Neuronal stem cell (in vitro differentiated cells): ENCODE results near the gene SENP2.
"Not testable (repeated sequence)": the region's sequence is repeated elsewhere in the genome, so short reads cannot be mapped to it uniquely, and the experiment has no call there.

Source experiments
- DNase-seq: peaks from one replicate; pipeline ENCODE4 v3.0.0-alpha.2; 2013; ENCODE audit warnings: low spot score
- H2AFZ ChIP-seq: one replicate; pipeline ENCODE4 v1.6.1; 2013; ENCODE audit warnings: mild to moderate bottlenecking, low read length, inconsistent platforms
- H2AK5ac ChIP-seq: 2 replicates; pipeline ENCODE4 v1.6.1; 2013; ENCODE audit warnings: low read depth, mild to moderate bottlenecking, inconsistent platforms, low read length, moderate library complexity, mixed read lengths
- H2BK120ac ChIP-seq: 2 replicates; pipeline ENCODE4 v1.6.1; 2013; ENCODE audit warnings: low read depth, mild to moderate bottlenecking, inconsistent platforms, low read length, moderate library complexity, mixed read lengths
- H2BK12ac ChIP-seq: one replicate; pipeline ENCODE4 v1.6.1; 2013; ENCODE audit warnings: low read length, inconsistent platforms
- H2BK15ac ChIP-seq: 2 replicates; pipeline ENCODE4 v1.6.1; 2013; ENCODE audit warnings: mild to moderate bottlenecking, low read length, inconsistent platforms, mixed read lengths
- H2BK5ac ChIP-seq: one replicate; pipeline ENCODE4 v1.6.1; 2013; ENCODE audit warnings: inconsistent platforms, mild to moderate bottlenecking, low read length, moderate library complexity
- H3K14ac ChIP-seq: one replicate; pipeline ENCODE4 v1.6.1; 2013; ENCODE audit warnings: low read length, inconsistent platforms
- H3K18ac ChIP-seq: 2 replicates; pipeline ENCODE4 v1.6.1; 2013; ENCODE audit warnings: low read length, inconsistent platforms
- H3K23ac ChIP-seq: 2 replicates; pipeline ENCODE4 v1.6.1; 2013; ENCODE audit warnings: low read depth, mild to moderate bottlenecking, mixed read lengths, low read length, inconsistent platforms; ENCODE audit not compliant: poor library complexity
- H3K27ac ChIP-seq: replicated peaks from 3 replicates; pipeline ENCODE4 v1.5.1; 2013; ENCODE audit warnings: low read length, inconsistent platforms
- H3K27me3 ChIP-seq, 3 experiments: 2 replicates each; pipeline ENCODE4 v1.6.1; 2013; ENCODE audit warnings: low read length in 3 of 3, mild to moderate bottlenecking in 2 of 3, inconsistent platforms in 1 of 3, low read depth in 1 of 3, mixed read lengths in 1 of 3, moderate library complexity in 1 of 3; ENCODE audit not compliant: control insufficient read depth in 3 of 3, insufficient read depth in 3 of 3
- H3K36me3 ChIP-seq, 2 donors: replicated peaks in 1 of 2; 2 replicates each; pipeline ENCODE4 v1.6.1; 2013; ENCODE audit warnings: low read length in 2 of 2; ENCODE audit not compliant: control insufficient read depth in 2 of 2, insufficient read depth in 2 of 2
- H3K4ac ChIP-seq: 2 replicates; pipeline ENCODE4 v1.6.1; 2013; ENCODE audit warnings: inconsistent platforms, mild to moderate bottlenecking, low read length, moderate library complexity
- H3K4me1 ChIP-seq, 2 donors: 1 replicate in 1 of 2; 2 replicates in 1 of 2; pipeline ENCODE4 v1.6.1; 2013; ENCODE audit warnings: low read length in 2 of 2, low read depth in 1 of 2; ENCODE audit not compliant: control insufficient read depth in 2 of 2, insufficient read depth in 1 of 2
- H3K4me2 ChIP-seq: one replicate; pipeline ENCODE4 v1.6.1; 2013; ENCODE audit warnings: mild to moderate bottlenecking, low read length, inconsistent platforms; ENCODE audit not compliant: insufficient read depth, poor library complexity, severe bottlenecking
- H3K4me3 ChIP-seq, 2 donors: 2 replicates each; pipeline ENCODE4 v1.5.1; 2013; ENCODE audit warnings: low read length in 2 of 2, mild to moderate bottlenecking in 2 of 2, inconsistent platforms in 1 of 2, moderate library complexity in 1 of 2
- H3K79me1 ChIP-seq: one replicate; pipeline ENCODE4 v1.6.1; 2013; ENCODE audit warnings: low read depth, mild to moderate bottlenecking, inconsistent platforms, low read length, moderate library complexity
- H3K9ac ChIP-seq: one replicate; pipeline ENCODE4 v1.6.1; 2013; ENCODE audit warnings: mild to moderate bottlenecking, low read depth, low read length, inconsistent platforms; ENCODE audit not compliant: poor library complexity
- H3K9me3 ChIP-seq, 2 donors: replicated peaks in 1 of 2; 2 replicates each; pipeline versions ENCODE3 to v1.6.1; 2013; ENCODE audit warnings: low read length in 2 of 2, mild to moderate bottlenecking in 2 of 2, inconsistent platforms in 1 of 2, low read depth in 1 of 2, mixed read lengths in 1 of 2, moderate library complexity in 1 of 2; ENCODE audit not compliant: control insufficient read depth in 2 of 2, insufficient read depth in 1 of 2
- H4K8ac ChIP-seq: one replicate; pipeline ENCODE4 v1.6.1; 2013; ENCODE audit warnings: low read depth, mild to moderate bottlenecking, inconsistent platforms, low read length, moderate library complexity
- H4K91ac ChIP-seq: one replicate; pipeline ENCODE4 v1.6.1; 2013; ENCODE audit warnings: low read length, low read depth, mild to moderate bottlenecking, inconsistent platforms; ENCODE audit not compliant: poor library complexity
- WGBS, 2 donors: extraction: QIAGEN DNeasy Blood & Tissue Kit; methylation state at CpG; one replicate each; pipeline ENCODE4 v1.1.7; 2013; ENCODE audit warnings: missing lambda C conversion rate in 2 of 2, mixed read lengths in 1 of 2; ENCODE audit not compliant: insufficient read length in 2 of 2, insufficient replicate concordance in 1 of 2; ENCODE audit errors: extremely low coverage in 2 of 2; 5-methylcytosine and 5-hydroxymethylcytosine counted together

Gene SENP2

GRCh38 chr3:185638651-185639050 lies 52.6 kb downstream of the SENP2 start:
- H2BK12ac ChIP-seq, H3K14ac ChIP-seq, H2BK5ac ChIP-seq, H3K27me3 ChIP-seq, H3K23ac ChIP-seq, H2AK5ac ChIP-seq, H3K4me1 ChIP-seq, H3K18ac ChIP-seq, H2BK15ac ChIP-seq, H4K91ac ChIP-seq, H2AFZ ChIP-seq, H2BK120ac ChIP-seq, DNase-seq, H3K4me3 ChIP-seq, H3K9ac ChIP-seq, H4K8ac ChIP-seq, H3K9me3 ChIP-seq, H3K27ac ChIP-seq, H3K79me1 ChIP-seq, H3K4me2 ChIP-seq, H3K4ac ChIP-seq: not testable (repeated sequence)
- no CpG with 5 or more reads among the region's 11 CpGs for WGBS, 2 donors
- H3K36me3 ChIP-seq = peaks cover 8 to 25% of the 10 kb centered on the region in 2 donors

- H3K4me3 ChIP-seq = no peak overlapping the region
- H2BK120ac ChIP-seq = no peak overlapping the region
- no peak overlapping the region for H3K9ac ChIP-seq
- no peak for DNase-seq
- H3K4ac ChIP-seq = no peak overlapping the region
- no peaks in the 10 kb centered on the region for H3K9me3 ChIP-seq
- WGBS, 2 donors = no CpG with 5 or more reads among the region's 7 CpGs
- no peak overlapping the region for H4K8ac ChIP-seq
- no peak overlapping the region for H4K91ac ChIP-seq
- no peak overlapping the region for H3K27ac ChIP-seq
- no peak overlapping the region for H3K23ac ChIP-seq
- H3K36me3 ChIP-seq = peaks cover 9 to 35% of the 10 kb centered on the region in 2 donors
- no peak overlapping the region for H3K18ac ChIP-seq
- H3K4me1 ChIP-seq = no peaks in the 10 kb centered on the region
- H2BK12ac ChIP-seq = no peak overlapping the region
- no peaks in the 10 kb centered on the region for H3K27me3 ChIP-seq
- H2BK15ac ChIP-seq = no peak overlapping the region
- H3K14ac ChIP-seq = no peak overlapping the region
- no peak overlapping the region for H2AK5ac ChIP-seq
- H3K79me1 ChIP-seq = no peaks in the 10 kb centered on the region
- H3K4me2 ChIP-seq = no peak overlapping the region
- H2AFZ ChIP-seq = no peak overlapping the region
- no peak overlapping the region for H2BK5ac ChIP-seq
Measured at GRCh38 chr3:185639632-185640206, 53.6 kb downstream of the SENP2 start.

- H3K18ac ChIP-seq = no peak overlapping the region
- H3K14ac ChIP-seq = no peak overlapping the region
- H3K9me3 ChIP-seq = no peaks in the 10 kb centered on the region
- H2BK12ac ChIP-seq = no peak overlapping the region
- H2BK5ac ChIP-seq = no peak overlapping the region
- DNase-seq = no peak
- no peak overlapping the region for H3K4me2 ChIP-seq
- no peak overlapping the region for H2AFZ ChIP-seq
- no peak overlapping the region for H2BK120ac ChIP-seq
- no peak overlapping the region for H3K23ac ChIP-seq
- no peak overlapping the region for H4K91ac ChIP-seq
- H3K4me1 ChIP-seq = peaks cover 0 to 1% of the 10 kb centered on the region in 2 donors
- WGBS, 2 donors = no CpG with 5 or more reads among the region's 2 CpGs
- no peaks in the 10 kb centered on the region for H3K79me1 ChIP-seq
- H2AK5ac ChIP-seq = no peak overlapping the region
- H3K4me3 ChIP-seq = no peak overlapping the region
- no peak overlapping the region for H4K8ac ChIP-seq
- no peak overlapping the region for H3K27ac ChIP-seq
- H3K27me3 ChIP-seq = no peaks in the 10 kb centered on the region
- no peak overlapping the region for H2BK15ac ChIP-seq
- peaks cover 11 to 41% of the 10 kb centered on the region in 2 donors for H3K36me3 ChIP-seq
- H3K9ac ChIP-seq = no peak overlapping the region
- H3K4ac ChIP-seq = no peak overlapping the region
Measured at GRCh38 chr3:185640308-185640707, 54.2 kb downstream of the SENP2 start.

DNA sequence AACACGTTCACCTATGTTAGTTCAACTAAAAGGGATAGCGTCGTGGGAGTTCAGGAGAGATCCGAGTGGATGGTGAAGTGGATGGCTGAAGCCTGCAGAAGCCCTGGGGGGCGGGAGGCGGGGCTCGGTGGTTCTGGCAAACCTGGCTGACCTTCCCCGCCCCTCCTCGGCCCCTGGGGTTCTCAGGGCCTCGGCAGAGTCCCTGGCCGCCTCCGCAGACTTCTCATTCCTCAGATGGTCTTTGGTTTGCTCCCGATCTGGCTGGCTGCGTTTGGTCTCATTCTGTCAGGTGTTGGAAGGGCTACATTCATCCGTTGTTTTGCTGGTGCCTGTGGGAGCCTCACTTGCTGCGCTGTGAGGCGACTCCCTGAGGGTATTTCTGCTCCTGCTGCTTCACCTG lies 59.1 kb downstream of the SENP2 start:
- H3K27me3 ChIP-seq, H3K23ac ChIP-seq, H3K9ac ChIP-seq, H3K79me1 ChIP-seq, H2AFZ ChIP-seq, DNase-seq, H3K14ac ChIP-seq, H3K4ac ChIP-seq, H3K4me2 ChIP-seq, H2BK15ac ChIP-seq, H2BK5ac ChIP-seq, H3K9me3 ChIP-seq, H3K4me3 ChIP-seq, H2BK12ac ChIP-seq, H2BK120ac ChIP-seq, H4K91ac ChIP-seq, H3K18ac ChIP-seq, H2AK5ac ChIP-seq, H4K8ac ChIP-seq: not testable (repeated sequence)
- no CpG with 5 or more reads among the region's 17 CpGs for WGBS, 2 donors
- H3K4me1 ChIP-seq = peaks cover 0 to 22% of the 10 kb centered on the region in 2 donors
- peak overlapping the region; percentile 0 for H3K27ac ChIP-seq
- peaks cover 43 to 81% of the 10 kb centered on the region in 2 donors for H3K36me3 ChIP-seq
